ENCODE data around the gene SMYD2. TPM values are rescaled to one million over a fixed set of nuclear protein-coding genes. Genes with fewer than 3 reads are reported as not detected.

The SMYD2 gene
- total RNA-seq, 1 experiment from 2014 or later, result 6.4 TPM

GRCh38 chr1:214281720-214282629 is 1.0 kb downstream of the SMYD2 start:
- H3K4me3 Mint-ChIP-seq, result peak overlapping the region; percentile 80
- H3K27me3 Mint-ChIP-seq (ENCODE audit: low read depth), result peaks cover 61% of the 10 kb centered on the region
- no peaks in the 10 kb centered on the region for H3K36me3 Mint-ChIP-seq
- no peaks in the 10 kb centered on the region for H3K9me3 Mint-ChIP-seq
- DNase-seq (ENCODE audit: low spot score) (no peak), ATAC-seq (peak; percentile 16)
- ChIA-PET CTCF (interaction anchor here (0.6 to 2.5 kb wide), 3 partner anchors 36 to 68 kb away, joined by 5 to 8 read pairs (median 6); no protein-coding TSS in a partner anchor), POLR2A (no interaction called here)
- H3K27ac Mint-ChIP-seq, result no peak overlapping the region
- peaks cover 37% of the 10 kb centered on the region for H3K4me1 Mint-ChIP-seq
- TF ChIP-seq NR3C1 (CRISPR knock-in tag; conservative IDR thresholded peaks at IDR 0.05; ENCODE audit: low read depth) (no peak), PRDM15 (CRISPR knock-in tag; IDR thresholded peaks at IDR 0.05) (peak; percentile 40; the same call in 1 of the 2 replicates)

- peak overlapping the region; percentile 80 for H3K4me3 Mint-ChIP-seq
- H3K9me3 Mint-ChIP-seq, result no peaks in the 10 kb centered on the region
- ChIA-PET CTCF (interaction anchor here (1.0 to 2.5 kb wide), 2 partner anchors 35 to 46 kb away, joined by 5 to 8 read pairs; no protein-coding TSS in a partner anchor), POLR2A (no interaction called here)
- H3K36me3 Mint-ChIP-seq, result no peaks in the 10 kb centered on the region
- H3K27ac Mint-ChIP-seq, result no peak overlapping the region
- H3K27me3 Mint-ChIP-seq (ENCODE audit: low read depth), result peaks cover 62% of the 10 kb centered on the region
- ATAC-seq (no peak), DNase-seq (ENCODE audit: low spot score) (no peak)
- H3K4me1 Mint-ChIP-seq, result peaks cover 31% of the 10 kb centered on the region
- TF ChIP-seq GTF2I (CRISPR knock-in tag; conservative IDR thresholded peaks at IDR 0.05) (no peak), ETV6 (CRISPR knock-in tag; IDR thresholded peaks at IDR 0.05) (no peak), ELF4 (CRISPR knock-in tag; IDR thresholded peaks at IDR 0.05; ENCODE audit: low read depth) (no peak), MYBL2 (CRISPR knock-in tag; IDR thresholded peaks at IDR 0.05) (no peak)
Observed at GRCh38 chr1:214282630-214283242, 1.8 kb downstream of the SMYD2 start.

GRCh38 chr1:214285610-214286440 is 4.9 kb downstream of the SMYD2 start:
- Mint-ChIP-seq H3K4me3 (no peak overlapping the region), H3K27me3 (ENCODE audit: low read depth) (peaks cover 70% of the 10 kb centered on the region), H3K9me3 (no peaks in the 10 kb centered on the region), H3K4me1 (peaks cover 48% of the 10 kb centered on the region), H3K36me3 (no peaks in the 10 kb centered on the region), H3K27ac (no peak overlapping the region)
- ChIA-PET CTCF (interaction anchor here (1.0 to 1.4 kb wide), 2 partner anchors 43 to 47 kb away, joined by 3 to 6 read pairs; no protein-coding TSS in a partner anchor), POLR2A (interaction anchor here (0.5 to 1.0 kb wide), 4 partner anchors 31 to 916 kb away, joined by 3 read pairs; no protein-coding TSS in a partner anchor)
- ATAC-seq, result no peak
- TF ChIP-seq ZSCAN18 (CRISPR knock-in tag; IDR thresholded peaks at IDR 0.05), result no peak
- peak; percentile 39; the same call in 1 of the 2 replicates for TF ChIP-seq ZNF121 (CRISPR knock-in tag; IDR thresholded peaks at IDR 0.05)
- DNase-seq (ENCODE audit: low spot score), result no peak

- no peak for ATAC-seq
- H3K27me3 Mint-ChIP-seq (ENCODE audit: low read depth), result peaks cover 76% of the 10 kb centered on the region
- no peak for TF ChIP-seq TEAD4 (CRISPR knock-in tag; IDR thresholded peaks at IDR 0.05)
- no peak for TF ChIP-seq ZNF219 (CRISPR knock-in tag; IDR thresholded peaks at IDR 0.05; ENCODE audit: borderline replicate concordance)
- TF ChIP-seq E2F5 (CRISPR knock-in tag; IDR thresholded peaks at IDR 0.05), result no peak
- no peak for TF ChIP-seq ELF4 (CRISPR knock-in tag; IDR thresholded peaks at IDR 0.05; ENCODE audit: low read depth)
- no peak for TF ChIP-seq CREB1 (CRISPR knock-in tag; IDR thresholded peaks at IDR 0.05)
- no peak for TF ChIP-seq TCF7 (CRISPR knock-in tag; IDR thresholded peaks at IDR 0.05; ENCODE audit: low read depth)
- TF ChIP-seq ZNF263 (CRISPR knock-in tag; IDR thresholded peaks at IDR 0.05; ENCODE audit: low read depth), result no peak
- TF ChIP-seq AFF4 (CRISPR knock-in tag; IDR thresholded peaks at IDR 0.05; ENCODE audit: borderline replicate concordance), result no peak
Observed at GRCh38 chr1:214287884-214288283, 6.9 kb downstream of the SMYD2 start.

More at GRCh38 chr1:214287884-214288283, 6.9 kb downstream of the SMYD2 start:
- Mint-ChIP-seq H3K9me3 (no peaks in the 10 kb centered on the region), H3K4me1 (peaks cover 53% of the 10 kb centered on the region), H3K27ac (no peak overlapping the region), H3K36me3 (no peaks in the 10 kb centered on the region), H3K4me3 (no peak overlapping the region)
- no peak for DNase-seq (ENCODE audit: low spot score)
- POLR2A ChIA-PET, result no interaction called here
- CTCF ChIA-PET, result no interaction called here
